ENCODE data around the gene CASZ1.
A peak's percentile ranks its signal among the peaks of the same experiment; 100 is the strongest.

Gene CASZ1

DNA sequence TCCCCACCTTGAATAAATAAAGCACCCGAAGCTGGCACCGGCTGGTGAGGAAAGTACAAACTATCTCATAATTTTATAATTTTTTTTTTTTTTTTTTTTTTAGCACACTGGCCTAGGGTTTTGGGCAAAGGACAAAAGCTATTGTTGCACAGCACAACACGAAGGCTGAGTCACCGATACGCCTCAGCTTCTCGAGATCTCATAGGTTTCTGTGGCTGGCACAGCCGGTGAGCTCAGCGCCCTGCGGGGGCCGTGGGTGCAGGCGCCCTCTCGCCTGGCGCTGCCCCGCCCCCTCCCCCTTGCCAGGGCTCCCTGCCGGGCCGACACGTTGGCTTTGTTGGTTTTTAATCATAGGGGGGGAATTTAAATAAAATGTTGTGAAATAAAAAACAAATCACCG, 17.2 kb downstream of the CASZ1 start:
- peak; percentile 55 for FAIRE-seq
- peak; percentile 91 for DNase-seq (ENCODE audit: insufficient read length, low spot score)
- TF ChIP-seq POLR2A (IDR thresholded peaks at IDR 0.05; ENCODE audit: low read depth, low read length), result no peak

DNA sequence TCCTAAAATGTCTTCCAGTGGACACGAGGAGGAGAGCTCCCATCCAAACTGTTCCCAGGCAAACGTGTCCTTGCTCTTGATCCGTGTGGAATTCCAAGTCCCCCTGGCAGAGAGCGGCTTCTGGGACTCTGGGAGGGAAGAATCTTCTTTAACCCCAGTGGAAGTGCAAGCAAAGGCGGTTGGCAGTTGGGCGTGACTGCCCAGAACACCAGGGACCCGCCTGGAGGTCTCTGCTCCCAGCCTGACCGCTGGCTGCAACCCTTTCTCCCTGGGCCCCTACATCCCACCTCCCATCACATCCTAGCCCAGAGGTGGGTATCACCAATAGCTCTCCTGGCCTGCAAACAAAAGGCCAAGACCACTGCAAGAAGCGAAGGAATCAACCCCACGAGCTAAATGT, 17.8 kb downstream of the CASZ1 start:
- FAIRE-seq (no peak), DNase-seq (ENCODE audit: insufficient read length, low spot score) (no peak)
- TF ChIP-seq POLR2A (IDR thresholded peaks at IDR 0.05; ENCODE audit: low read depth, low read length), result no peak

DNA sequence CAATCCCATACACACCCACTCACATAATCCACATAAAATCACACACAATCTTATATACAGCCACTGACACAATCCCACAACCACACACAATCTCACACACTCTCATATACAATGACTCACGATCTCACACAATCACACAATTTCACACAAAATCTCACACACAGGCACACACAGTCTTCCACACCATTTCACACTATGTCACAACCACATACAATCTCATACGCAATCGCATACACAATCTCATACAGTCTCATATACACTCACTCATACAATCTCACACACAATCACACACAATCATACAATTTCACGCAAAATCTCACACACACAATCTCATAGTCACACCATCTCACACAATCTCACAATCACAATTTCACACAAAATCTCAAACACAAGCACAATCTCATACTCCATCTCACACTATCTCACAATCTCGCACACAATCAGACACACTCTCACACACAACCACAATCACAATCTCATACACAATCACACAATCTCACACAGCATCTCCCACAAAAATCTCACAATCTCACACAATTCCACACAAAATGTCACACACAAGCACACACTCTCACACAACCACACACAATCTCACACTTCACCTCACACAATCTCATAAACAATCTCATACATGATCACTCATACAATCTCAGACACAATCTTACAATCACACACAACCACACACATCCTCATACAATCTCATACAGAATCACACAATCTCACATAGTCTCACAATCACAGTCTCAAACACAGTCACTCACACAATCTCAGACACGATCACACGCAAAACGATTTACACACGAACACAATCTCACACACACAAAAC, 18.5 kb downstream of the CASZ1 start:
- DNase-seq (ENCODE audit: insufficient read length, low spot score) (no peak), FAIRE-seq (no peak)
- no peak for TF ChIP-seq POLR2A (IDR thresholded peaks at IDR 0.05; ENCODE audit: low read depth, low read length)

- FAIRE-seq, result no peak
- no peak for DNase-seq (ENCODE audit: insufficient read length, low spot score)
- no peak for TF ChIP-seq POLR2A (IDR thresholded peaks at IDR 0.05; ENCODE audit: low read depth, low read length)
Observed at GRCh38 chr1:10776190-10776905, 20.1 kb downstream of the CASZ1 start.

GRCh38 chr1:10775763-10776162, 20.7 kb downstream of the CASZ1 start:
- no peak for TF ChIP-seq POLR2A (IDR thresholded peaks at IDR 0.05; ENCODE audit: low read depth, low read length)
- DNase-seq (ENCODE audit: insufficient read length, low spot score) (no peak), FAIRE-seq (no peak)

DNA sequence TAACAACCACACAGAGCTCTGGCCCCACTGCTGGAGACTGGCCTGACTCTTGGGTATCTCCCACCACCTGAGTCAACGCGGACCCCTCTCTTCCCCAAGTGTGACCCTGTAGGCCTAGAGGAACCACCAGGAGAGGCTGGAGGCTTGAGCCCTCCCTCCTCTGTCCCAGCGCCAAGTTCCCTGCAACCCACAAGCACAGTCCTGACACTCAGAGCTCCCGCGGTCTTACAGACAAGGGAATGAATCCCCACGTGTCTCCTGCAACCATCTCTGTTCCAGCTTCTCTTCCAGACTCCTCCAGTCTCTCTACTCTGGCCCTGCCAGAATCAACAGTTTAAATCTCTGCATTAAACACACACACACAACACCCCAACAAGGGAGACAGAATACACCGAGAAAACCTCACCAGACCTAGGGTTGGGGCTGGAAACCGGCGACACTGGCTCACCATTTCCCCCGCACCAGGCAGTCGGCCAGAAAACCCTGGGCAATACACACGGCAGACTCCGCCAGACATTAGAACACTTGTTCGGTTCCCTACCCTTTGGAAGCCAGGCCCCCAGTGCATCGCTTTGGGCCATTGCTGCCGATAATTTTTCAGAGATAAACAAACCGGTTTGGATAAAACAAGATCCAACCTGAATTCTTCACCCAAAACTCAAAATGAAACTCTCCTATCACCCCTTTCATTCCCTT, 21.7 kb downstream of the CASZ1 start:
- no peak for FAIRE-seq
- DNase-seq (ENCODE audit: insufficient read length, low spot score), result no peak
- TF ChIP-seq POLR2A (IDR thresholded peaks at IDR 0.05; ENCODE audit: low read depth, low read length), result no peak

DNA sequence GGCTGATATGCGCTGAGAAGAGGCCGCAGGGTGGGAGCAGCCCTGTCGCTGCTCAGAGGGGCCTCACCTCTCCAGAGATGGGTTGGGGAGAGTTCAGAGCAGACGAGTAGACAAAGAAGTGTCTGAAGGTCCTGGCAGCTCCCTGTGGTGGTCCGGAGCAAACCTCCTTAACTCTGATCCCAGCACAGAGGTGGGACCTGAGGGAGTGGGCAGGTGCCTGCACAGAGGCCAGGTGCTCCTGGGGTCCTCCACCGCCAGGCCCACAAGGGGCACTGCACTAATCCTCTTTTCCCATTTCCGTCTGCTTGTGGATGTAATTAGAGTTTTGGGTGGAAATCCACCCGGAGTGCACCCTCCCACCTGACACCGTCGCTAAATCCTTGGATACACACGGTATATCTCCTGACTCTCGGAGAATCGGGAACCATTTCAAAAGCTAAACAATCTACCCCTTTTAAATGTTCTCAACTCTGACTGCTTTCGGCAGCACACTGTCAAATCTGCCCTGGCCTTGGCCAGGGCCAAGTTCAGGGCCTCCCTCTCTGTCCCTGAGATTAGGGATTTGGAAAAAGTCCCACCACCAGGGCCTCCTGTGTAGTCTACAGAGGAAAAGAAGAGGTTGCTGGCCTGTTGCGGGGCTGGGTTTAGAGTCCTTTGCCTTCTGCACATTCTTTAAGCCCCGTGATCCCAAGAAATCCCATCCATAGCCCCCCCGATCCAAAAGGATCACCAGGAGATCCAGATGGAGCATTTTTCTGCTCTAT, 22.4 kb downstream of the CASZ1 start:
- FAIRE-seq, result no peak
- TF ChIP-seq POLR2A (IDR thresholded peaks at IDR 0.05; ENCODE audit: low read depth, low read length), result no peak
- no peak for DNase-seq (ENCODE audit: insufficient read length, low spot score)

GRCh38 chr1:10773376-10773775, 23.1 kb downstream of the CASZ1 start:
- FAIRE-seq, result no peak
- no peak for TF ChIP-seq POLR2A (IDR thresholded peaks at IDR 0.05; ENCODE audit: low read depth, low read length)
- no peak for DNase-seq (ENCODE audit: insufficient read length, low spot score)

- DNase-seq (ENCODE audit: insufficient read length, low spot score) (no peak), FAIRE-seq (no peak)
- TF ChIP-seq POLR2A (IDR thresholded peaks at IDR 0.05; ENCODE audit: low read depth, low read length), result no peak
Observed at GRCh38 chr1:10772711-10773110, 23.7 kb downstream of the CASZ1 start.

DNA sequence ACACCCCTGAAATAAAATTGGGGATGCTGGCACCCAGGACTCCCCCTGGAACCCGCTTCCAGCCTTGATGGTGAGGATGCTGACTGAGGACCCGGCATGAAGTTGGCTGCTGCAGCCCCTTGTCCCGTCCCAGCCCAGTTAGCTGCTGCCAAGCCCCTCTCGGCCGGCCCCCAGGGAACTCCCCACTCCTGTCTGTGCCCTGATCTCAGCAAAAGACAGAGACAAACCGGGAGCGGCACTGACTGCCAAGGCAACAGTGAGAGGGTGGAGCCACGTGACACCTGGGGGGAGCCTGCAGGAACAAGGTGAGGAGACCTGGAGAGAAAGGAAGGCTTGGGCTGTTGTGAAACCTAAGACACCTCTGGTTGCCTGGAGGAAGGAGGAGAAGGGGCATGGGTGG, 24.7 kb downstream of the CASZ1 start:
- FAIRE-seq (no peak), DNase-seq (ENCODE audit: insufficient read length, low spot score) (no peak)
- no peak for TF ChIP-seq POLR2A (IDR thresholded peaks at IDR 0.05; ENCODE audit: low read depth, low read length)

DNA sequence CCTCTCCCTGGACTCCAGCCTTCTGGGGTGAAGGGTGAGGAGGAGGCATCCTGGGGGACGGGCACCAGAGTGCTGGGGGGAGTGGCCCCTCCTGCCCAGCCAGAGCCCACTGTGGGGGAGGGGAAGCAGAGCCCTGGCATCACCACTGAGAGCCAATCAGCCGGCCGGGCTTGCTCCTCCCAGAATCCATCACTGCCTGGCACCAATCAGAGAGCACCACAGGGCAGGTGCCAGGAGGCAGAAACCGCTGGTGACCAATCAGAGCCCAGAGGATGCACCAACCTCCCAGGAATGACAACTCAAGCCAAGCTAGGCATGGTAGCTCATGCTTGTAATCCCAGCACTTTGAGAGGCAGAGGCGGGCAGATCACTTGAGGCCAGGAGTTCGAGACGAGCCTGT, 27.9 kb downstream of the CASZ1 start:
- peak; percentile 20 for DNase-seq (ENCODE audit: insufficient read length, low spot score)

DNA sequence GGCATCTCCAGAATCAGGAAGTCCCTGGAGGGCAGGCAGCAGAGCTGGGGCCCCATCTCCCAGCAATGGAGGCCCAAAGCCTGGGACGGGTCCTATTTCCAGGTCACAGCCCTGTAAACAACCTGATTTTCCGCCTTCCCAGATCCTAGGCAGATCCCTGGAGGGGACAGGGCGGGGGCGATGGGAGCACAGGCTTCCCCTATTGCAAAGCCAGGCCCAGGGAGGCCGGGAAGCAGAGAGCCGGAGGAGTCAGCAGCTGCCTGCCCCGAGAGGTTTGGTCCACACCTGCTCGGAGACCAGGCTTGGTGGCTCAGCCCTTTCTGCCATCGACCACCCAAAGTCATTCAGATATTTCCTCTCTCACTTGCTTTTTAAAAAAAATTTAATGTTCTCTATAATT, 29.2 kb downstream of the CASZ1 start:
- no peak for TF ChIP-seq POLR2A (IDR thresholded peaks at IDR 0.05; ENCODE audit: low read depth, low read length)
- DNase-seq (ENCODE audit: insufficient read length, low spot score) (no peak), FAIRE-seq (no peak)

More for the DNA sequence above, 27.9 kb downstream of the CASZ1 start:
- TF ChIP-seq POLR2A (IDR thresholded peaks at IDR 0.05; ENCODE audit: low read depth, low read length), result no peak
- FAIRE-seq, result no peak

DNA sequence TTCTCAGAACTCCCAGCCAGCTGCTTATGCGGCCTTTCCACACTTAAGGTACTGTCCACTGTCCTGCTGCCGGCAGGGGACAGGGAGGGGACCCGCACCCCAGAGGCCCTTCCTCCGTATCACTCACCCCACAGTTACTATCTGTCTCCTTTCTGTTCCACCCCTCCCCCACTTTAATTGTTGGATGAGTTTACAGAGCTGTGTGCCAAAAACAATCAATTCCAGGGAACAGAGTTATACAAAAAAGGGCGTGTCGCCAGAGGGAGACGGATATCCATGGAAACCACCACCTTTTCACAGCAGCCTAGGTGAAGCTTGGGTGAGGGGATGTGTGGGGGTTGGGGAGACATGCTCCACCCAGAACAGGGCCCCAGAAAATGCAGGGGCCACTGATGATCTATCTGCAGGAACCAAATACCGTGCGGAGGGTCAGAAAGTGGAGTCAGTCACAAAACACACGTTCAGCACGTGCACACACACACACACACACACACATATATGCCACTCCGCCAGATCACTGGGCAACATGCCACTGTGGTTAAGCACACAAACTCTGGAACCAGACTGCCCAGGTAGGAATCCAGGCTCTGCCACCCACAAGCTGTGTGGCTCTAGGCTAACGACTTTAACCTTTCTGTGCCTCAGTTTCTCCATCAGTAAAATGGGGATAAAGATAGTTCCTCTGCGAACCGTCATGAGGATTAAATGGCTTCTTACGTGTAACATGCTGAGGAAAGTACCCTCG, 30.5 kb downstream of the CASZ1 start:
- no peak for FAIRE-seq
- DNase-seq (ENCODE audit: insufficient read length, low spot score), result no peak
- no peak for TF ChIP-seq POLR2A (IDR thresholded peaks at IDR 0.05; ENCODE audit: low read depth, low read length)

Measured in H54 (cell line).